Left renal pelvis (tissue), 4 donors: Measurements from ENCODE around the gene FSTL3. TPM values are rescaled to one million over a fixed set of nuclear protein-coding genes. Genes with fewer than 3 reads are reported as not detected.
"Not testable (repeated sequence)": the region's sequence is repeated elsewhere in the genome, so short reads cannot be mapped to it uniquely, and the experiment has no call there.

Source experiments
- DNase-seq, 4 donors: peaks; one replicate each; pipeline ENCODE4 v3.0.0-alpha.2; 2013; ENCODE audit warnings: low read depth in 4 of 4, low spot score in 3 of 4
- polyA plus RNA-seq, 4 donors: library from polyadenylated mRNA; unstranded; fragments of 120-200 nt; gene quantifications; one replicate each; pipeline ENCODE4 v1.2.1, GENCODE V29; 2013; ENCODE audit not compliant: insufficient read length in 4 of 4

The FSTL3 gene
- polyA plus RNA-seq, 4 donors = 14.3 to 18.8 (median 17.7) TPM

- DNase-seq = peak; percentile 91 to 93 (median 92)
These were observed 4.3 kb downstream of the FSTL3 start for GRCh38 chr19:680287-681028.

- no peak for DNase-seq
These were observed 5.1 kb downstream of the FSTL3 start for GRCh38 chr19:681029-682019.

- no peak for DNase-seq
These were observed 6.6 kb downstream of the FSTL3 start for GRCh38 chr19:682678-683320.

- no peak for DNase-seq
These were observed 9.3 kb downstream of the FSTL3 start for GRCh38 chr19:685454-685931.

GRCh38 chr19:686589-687297 is 10.6 kb downstream of the FSTL3 start:
- no peak for DNase-seq

- no peak for DNase-seq
These were observed 11.5 kb downstream of the FSTL3 start for GRCh38 chr19:687569-688166.

- DNase-seq = no peak
These were observed 12.0 kb downstream of the FSTL3 start for GRCh38 chr19:688214-688613.

GRCh38 chr19:688992-689391 is 12.8 kb downstream of the FSTL3 start:
- DNase-seq = no peak

- DNase-seq = no peak
These were observed 14.0 kb downstream of the FSTL3 start for GRCh38 chr19:690203-690602.

- DNase-seq = no peak
These were observed 18.5 kb downstream of the FSTL3 start for GRCh38 chr19:694481-695351.

GRCh38 chr19:695352-695949 is 19.3 kb downstream of the FSTL3 start, which contains the start of gene PRSS57:
TSS of gene PRSS57 (minus strand) at chr19:695452. CDS start at chr19:695430, 22 bp downstream.
- no peak for DNase-seq

GRCh38 chr19:698529-698928 is 22.3 kb downstream of the FSTL3 start:
- not testable (repeated sequence) for DNase-seq

- DNase-seq = not testable (repeated sequence)
These were observed 23.7 kb downstream of the FSTL3 start for GRCh38 chr19:699885-700284.

GRCh38 chr19:702847-703246 is 26.7 kb downstream of the FSTL3 start:
- not testable (repeated sequence) for DNase-seq

GRCh38 chr19:703329-703650 is 27.1 kb downstream of the FSTL3 start:
- DNase-seq = no peak

GRCh38 chr19:703651-704446 is 27.7 kb downstream of the FSTL3 start:
- no peak for DNase-seq

- no peak for DNase-seq
These were observed 28.2 kb downstream of the FSTL3 start for GRCh38 chr19:704447-704741.
